ENCODE measurements around the gene ERFL.

ERFL gene

GRCh38 chr19:41897820-41898219 lies 30.4 kb downstream of the ERFL start:
- no peak for DNase-seq (ENCODE audit: low read depth)

- DNase-seq (ENCODE audit: low read depth): no peak
Measured at GRCh38 chr19:41897181-41897580, 31.1 kb downstream of the ERFL start.

- no peak for DNase-seq (ENCODE audit: low read depth)
Measured at GRCh38 chr19:41896581-41896942, 31.7 kb downstream of the ERFL start.

- no peak for DNase-seq (ENCODE audit: low read depth)
Measured at GRCh38 chr19:41895745-41896580, 32.3 kb downstream of the ERFL start.

- DNase-seq (ENCODE audit: low read depth): no peak
Measured at GRCh38 chr19:41894350-41894749, 33.9 kb downstream of the ERFL start.

- DNase-seq (ENCODE audit: low read depth): no peak
Measured at GRCh38 chr19:41893899-41894298, 34.4 kb downstream of the ERFL start.

GRCh38 chr19:41892173-41892902 lies 35.9 kb downstream of the ERFL start:
- DNase-seq (ENCODE audit: low read depth): no peak

GRCh38 chr19:41890936-41891335 lies 37.3 kb downstream of the ERFL start:
- no peak for DNase-seq (ENCODE audit: low read depth)

GRCh38 chr19:41889896-41890295 lies 38.4 kb downstream of the ERFL start:
- DNase-seq (ENCODE audit: low read depth): no peak

GRCh38 chr19:41888926-41889325 lies 39.3 kb downstream of the ERFL start:
- DNase-seq (ENCODE audit: low read depth): no peak

GRCh38 chr19:41887711-41888382 lies 40.4 kb downstream of the ERFL start:
- DNase-seq (ENCODE audit: low read depth): peak; percentile 90

- DNase-seq (ENCODE audit: low read depth): peak; percentile 41
Measured at GRCh38 chr19:41886761-41887710, 41.2 kb downstream of the ERFL start.

GRCh38 chr19:41883821-41884733 lies 44.2 kb downstream of the ERFL start:
- DNase-seq (ENCODE audit: low read depth): peak; percentile 79

- no peak for DNase-seq (ENCODE audit: low read depth)
Measured at GRCh38 chr19:41883463-41883820, 44.8 kb downstream of the ERFL start.

GRCh38 chr19:41882568-41883462 lies 45.4 kb downstream of the ERFL start, which contains the start of gene ARHGEF1:
Gene ARHGEF1 (plus strand): TSS chr19:41883184. CDS start chr19:41888083, 4,899 bp downstream.
- peak; percentile 35 for DNase-seq (ENCODE audit: low read depth)

- no peak for DNase-seq (ENCODE audit: low read depth)
Measured at GRCh38 chr19:41880329-41880708, 47.9 kb downstream of the ERFL start.

GRCh38 chr19:41879670-41880328 lies 48.5 kb downstream of the ERFL start:
- DNase-seq (ENCODE audit: low read depth): no peak

GRCh38 chr19:41879080-41879479 lies 49.2 kb downstream of the ERFL start:
- DNase-seq (ENCODE audit: low read depth): no peak
